ENCODE data around the gene LRRC61. TPM values are rescaled to one million over a fixed set of nuclear protein-coding genes. Genes with fewer than 3 reads are reported as not detected.

The LRRC61 gene
- total RNA-seq, 1 donor from 2014 or later, result not detected

DNA sequence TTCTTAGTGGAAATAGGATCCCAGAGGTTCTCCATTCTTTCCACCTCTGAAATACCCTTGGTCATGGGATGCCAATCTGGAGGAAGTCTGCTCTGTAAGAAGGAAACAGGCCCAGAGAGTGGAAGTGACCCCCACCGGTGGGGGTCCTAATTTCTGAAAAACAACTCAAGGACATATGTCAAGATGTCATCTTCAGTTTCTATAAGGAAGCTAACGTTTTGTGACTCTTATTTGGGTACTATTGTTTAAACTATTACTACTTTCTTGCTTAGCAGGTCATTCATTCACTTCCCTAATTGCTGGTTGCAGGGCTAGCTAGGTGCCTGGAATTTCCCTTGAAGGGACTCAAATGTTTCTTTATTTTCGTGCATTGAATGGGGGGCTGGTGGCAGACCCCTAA is 54.0 kb downstream of the LRRC61 start:
- no peaks in the 10 kb centered on the region for H3K9me3 Mint-ChIP-seq (ENCODE audit: unreplicated experiment)
- no peak for DNase-seq (ENCODE audit: extremely low spot score, unreplicated experiment)

DNA sequence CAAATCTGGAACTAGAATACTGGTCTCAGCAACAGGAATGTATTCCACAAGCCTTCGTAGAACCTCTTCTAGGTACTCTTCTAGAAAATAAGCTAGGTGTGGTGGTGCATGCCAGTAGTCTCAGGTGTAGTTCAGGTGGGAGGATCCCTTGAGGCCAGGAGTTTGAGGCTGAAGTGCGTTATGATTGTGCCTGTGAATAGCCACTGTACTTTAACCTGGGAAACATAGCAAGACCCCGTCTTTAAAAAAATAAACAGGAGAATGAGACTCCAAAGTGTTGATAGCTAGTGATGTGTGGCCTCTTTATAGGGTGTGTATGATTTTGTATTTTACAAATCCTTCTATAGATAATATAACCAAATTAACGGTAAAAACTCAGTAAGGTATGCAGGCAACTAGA is 54.5 kb downstream of the LRRC61 start:
- DNase-seq (ENCODE audit: extremely low spot score, unreplicated experiment), result no peak
- Mint-ChIP-seq H3K4me3 (ENCODE audit: unreplicated experiment) (no peak overlapping the region), H3K36me3 (ENCODE audit: unreplicated experiment) (peaks cover 15% of the 10 kb centered on the region), H3K27me3 (ENCODE audit: unreplicated experiment) (no peaks in the 10 kb centered on the region), H3K4me1 (ENCODE audit: unreplicated experiment) (peaks cover 42% of the 10 kb centered on the region), H3K27ac (ENCODE audit: unreplicated experiment) (peak overlapping the region; percentile 93), H3K9me3 (ENCODE audit: unreplicated experiment) (no peaks in the 10 kb centered on the region)
- TF ChIP-seq, protein P1, sequence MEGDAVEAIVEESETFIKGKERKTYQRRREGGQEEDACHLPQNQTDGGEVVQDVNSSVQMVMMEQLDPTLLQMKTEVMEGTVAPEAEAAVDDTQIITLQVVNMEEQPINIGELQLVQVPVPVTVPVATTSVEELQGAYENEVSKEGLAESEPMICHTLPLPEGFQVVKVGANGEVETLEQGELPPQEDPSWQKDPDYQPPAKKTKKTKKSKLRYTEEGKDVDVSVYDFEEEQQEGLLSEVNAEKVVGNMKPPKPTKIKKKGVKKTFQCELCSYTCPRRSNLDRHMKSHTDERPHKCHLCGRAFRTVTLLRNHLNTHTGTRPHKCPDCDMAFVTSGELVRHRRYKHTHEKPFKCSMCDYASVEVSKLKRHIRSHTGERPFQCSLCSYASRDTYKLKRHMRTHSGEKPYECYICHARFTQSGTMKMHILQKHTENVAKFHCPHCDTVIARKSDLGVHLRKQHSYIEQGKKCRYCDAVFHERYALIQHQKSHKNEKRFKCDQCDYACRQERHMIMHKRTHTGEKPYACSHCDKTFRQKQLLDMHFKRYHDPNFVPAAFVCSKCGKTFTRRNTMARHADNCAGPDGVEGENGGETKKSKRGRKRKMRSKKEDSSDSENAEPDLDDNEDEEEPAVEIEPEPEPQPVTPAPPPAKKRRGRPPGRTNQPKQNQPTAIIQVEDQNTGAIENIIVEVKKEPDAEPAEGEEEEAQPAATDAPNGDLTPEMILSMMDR (IDR thresholded peaks at IDR 0.05), result no peak

More for the DNA sequence above, 54.0 kb downstream of the LRRC61 start:
- Mint-ChIP-seq H3K4me1 (ENCODE audit: unreplicated experiment) (peaks cover 38% of the 10 kb centered on the region), H3K27ac (ENCODE audit: unreplicated experiment) (peak overlapping the region; percentile 93), H3K36me3 (ENCODE audit: unreplicated experiment) (peaks cover 17% of the 10 kb centered on the region), H3K4me3 (ENCODE audit: unreplicated experiment) (no peak overlapping the region), H3K27me3 (ENCODE audit: unreplicated experiment) (no peaks in the 10 kb centered on the region)
- TF ChIP-seq, protein P1 (IDR thresholded peaks at IDR 0.05), result no peak

DNA sequence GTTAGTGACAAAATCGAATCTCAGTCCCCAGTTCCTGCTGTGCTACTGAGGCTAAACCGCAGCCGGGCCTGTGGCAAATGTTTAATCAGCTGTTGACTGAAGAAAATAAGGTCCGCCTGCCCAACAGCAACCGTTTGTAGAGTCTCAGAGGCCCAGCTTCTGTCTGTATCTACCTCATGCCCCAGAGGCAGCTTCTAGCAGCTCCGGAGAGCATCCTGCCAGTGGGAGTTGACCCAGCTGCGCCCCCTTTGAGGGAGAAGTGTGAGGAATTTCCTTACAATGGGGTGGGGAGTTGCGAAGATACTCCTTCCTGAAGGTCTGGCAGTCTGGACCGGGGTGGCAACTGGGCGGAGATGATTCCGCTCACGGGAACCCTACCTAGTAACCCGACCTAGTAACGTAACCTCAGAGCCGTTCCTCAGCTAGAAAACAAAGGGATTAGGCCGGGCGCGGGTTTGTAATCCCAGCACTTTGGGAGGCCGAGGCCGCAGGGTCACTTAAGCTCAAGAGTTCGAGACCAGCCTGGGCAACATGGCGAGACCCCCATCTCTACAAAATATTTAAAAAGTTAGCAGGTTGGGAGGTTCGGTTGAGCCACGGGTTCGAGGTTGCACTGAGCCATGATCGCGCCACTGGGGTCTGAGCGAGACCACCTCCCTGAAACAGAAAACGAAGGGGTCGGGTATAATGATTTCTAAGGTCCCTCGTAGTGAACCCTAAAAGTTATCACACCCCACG is 55.1 kb downstream of the LRRC61 start:
- Mint-ChIP-seq H3K27me3 (ENCODE audit: unreplicated experiment) (no peaks in the 10 kb centered on the region), H3K9me3 (ENCODE audit: unreplicated experiment) (no peaks in the 10 kb centered on the region), H3K36me3 (ENCODE audit: unreplicated experiment) (peaks cover 10% of the 10 kb centered on the region), H3K27ac (ENCODE audit: unreplicated experiment) (peak overlapping the region; percentile 93), H3K4me1 (ENCODE audit: unreplicated experiment) (peaks cover 48% of the 10 kb centered on the region), H3K4me3 (ENCODE audit: unreplicated experiment) (peak overlapping the region; percentile 70)
- TF ChIP-seq, protein P1 (IDR thresholded peaks at IDR 0.05), result peak; percentile 38
- DNase-seq (ENCODE audit: extremely low spot score, unreplicated experiment), result no peak

GRCh38 chr7:150378853-150379440 is 55.8 kb downstream of the LRRC61 start, which contains the start of gene ZNF775:
Gene ZNF775, plus strand, starts transcription at chr7:150379330. Its CDS starts 9,141 bp downstream, at chr7:150388471.
- H3K9me3 Mint-ChIP-seq (ENCODE audit: unreplicated experiment), result no peaks in the 10 kb centered on the region
- no peaks in the 10 kb centered on the region for H3K27me3 Mint-ChIP-seq (ENCODE audit: unreplicated experiment)
- peak within 1 kb of the TSS; percentile 93 for H3K27ac Mint-ChIP-seq (ENCODE audit: unreplicated experiment)
- TF ChIP-seq, protein P1 (IDR thresholded peaks at IDR 0.05), result no peak
- H3K4me3 Mint-ChIP-seq (ENCODE audit: unreplicated experiment), result peak within 1 kb of the TSS; percentile 92
- peaks cover 47% of the 10 kb centered on the region for H3K4me1 Mint-ChIP-seq (ENCODE audit: unreplicated experiment)
- DNase-seq (ENCODE audit: extremely low spot score, unreplicated experiment), result peak; percentile 98
- peaks cover 5% of the 10 kb centered on the region for H3K36me3 Mint-ChIP-seq (ENCODE audit: unreplicated experiment)
